NCI-H748 treated with DMSO at 0.1 percent for 48 hours (cell line): Measurements from ENCODE around the gene IL1RAP.
"Not testable (repeated sequence)": the region's sequence is repeated elsewhere in the genome, so short reads cannot be mapped to it uniquely, and the experiment has no call there.

Experiments used
- DNase-seq: peaks from one replicate; lab custom pipeline; 2025; lab: John Stamatoyannopoulos, UW

The IL1RAP gene

GRCh38 chr3:190512666-190513065 lies 1.2 kb upstream of the IL1RAP start:
- no peak for DNase-seq

DNA sequence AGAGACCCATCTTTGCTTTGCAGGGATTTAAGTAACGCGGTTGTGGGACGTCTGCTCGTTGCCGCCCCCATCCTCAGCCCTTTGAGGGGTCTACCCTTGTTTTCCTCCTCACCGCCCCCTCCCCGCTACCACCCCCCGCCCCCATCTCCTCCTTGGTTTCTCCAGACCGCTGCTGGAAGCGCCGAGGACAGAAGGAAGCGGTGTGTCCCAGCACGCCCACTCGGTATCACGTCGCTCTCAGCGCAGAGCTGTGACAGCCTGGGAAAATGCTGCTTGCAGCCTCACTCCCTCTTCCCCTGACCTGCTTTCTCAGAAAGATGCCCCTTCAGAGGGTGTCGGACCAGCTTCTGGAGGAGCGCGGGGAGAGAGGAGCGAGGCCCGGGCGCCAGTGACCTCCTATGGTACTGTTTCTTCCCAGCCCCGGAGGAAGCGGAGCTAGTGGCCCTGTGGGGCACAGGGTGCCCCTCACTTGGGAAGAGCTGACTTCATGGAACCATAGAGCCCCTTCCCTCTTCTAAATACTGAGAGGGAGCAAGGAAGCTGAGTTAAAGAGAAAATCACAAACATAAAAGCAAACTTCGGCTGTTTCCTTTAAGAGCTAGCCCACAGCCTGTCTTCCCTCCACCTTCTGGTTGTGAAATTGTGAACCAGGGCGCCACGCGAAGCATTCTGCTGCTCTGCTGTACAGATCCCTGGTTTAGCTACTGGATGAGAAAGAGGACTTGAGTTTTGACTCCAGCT lies 698 bp downstream of the IL1RAP start:
- DNase-seq, result no peak

DNA sequence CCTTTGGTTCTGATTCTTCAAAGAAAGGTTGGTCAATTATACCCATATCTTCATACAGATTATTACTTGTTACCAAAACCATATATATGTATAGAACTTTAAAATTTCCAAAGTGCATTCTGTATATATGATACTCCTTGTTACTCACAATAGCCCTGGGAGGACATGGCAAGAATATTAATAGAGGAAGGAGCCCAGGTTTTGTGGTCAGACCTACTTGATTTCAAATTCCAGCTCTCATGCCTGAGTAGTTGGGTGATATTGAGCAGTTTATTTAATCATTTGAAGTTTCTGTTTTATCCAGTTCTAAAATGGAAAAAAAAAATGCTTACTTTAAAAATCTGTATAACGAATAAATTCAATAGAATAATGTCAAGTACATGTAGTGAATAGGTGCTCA lies 2.5 kb downstream of the IL1RAP start:
- DNase-seq, result no peak

DNA sequence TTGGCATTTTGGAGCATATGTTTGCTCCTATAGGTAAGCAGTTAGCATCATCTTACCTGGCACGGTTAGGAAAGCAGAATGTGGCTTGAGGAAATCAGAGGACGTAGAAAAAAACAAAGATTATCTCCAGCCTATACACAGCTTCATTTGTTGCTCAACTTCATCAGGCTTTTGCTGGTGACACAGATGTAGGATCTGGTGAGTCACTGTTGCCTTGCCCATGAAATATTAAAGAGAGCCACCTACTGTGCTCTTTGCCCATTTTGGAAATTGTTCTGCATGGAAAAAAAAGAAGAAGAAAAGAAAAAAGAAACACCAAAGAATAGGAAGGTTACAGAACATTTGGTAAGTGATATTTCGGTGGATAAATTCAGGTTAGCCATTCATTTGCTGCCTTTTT lies 3.8 kb downstream of the IL1RAP start:
- no peak for DNase-seq

DNA sequence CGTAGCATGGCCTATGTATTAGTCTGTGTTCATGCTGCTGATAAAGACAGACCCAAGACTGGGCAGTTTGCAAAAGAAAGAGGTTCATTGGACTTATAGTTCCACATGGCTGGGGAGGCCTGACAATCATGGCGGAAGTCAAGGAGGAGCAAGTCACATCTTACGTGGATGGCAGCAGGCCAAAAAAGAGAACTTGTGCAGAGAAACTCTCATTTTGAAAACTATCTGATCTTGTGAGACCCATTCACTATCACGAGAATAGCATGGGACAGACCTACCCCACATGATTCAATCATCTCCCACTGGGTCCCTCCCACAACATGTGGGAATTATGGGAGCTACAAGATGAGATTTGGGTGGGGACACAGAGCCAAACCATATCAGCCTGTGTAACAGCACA lies 4.6 kb downstream of the IL1RAP start:
- DNase-seq, result not testable (repeated sequence)

- no peak for DNase-seq
Measured at GRCh38 chr3:190519886-190520285, 6.0 kb downstream of the IL1RAP start.

- DNase-seq, result no peak
Measured at GRCh38 chr3:190521998-190522397, 8.1 kb downstream of the IL1RAP start.

DNA sequence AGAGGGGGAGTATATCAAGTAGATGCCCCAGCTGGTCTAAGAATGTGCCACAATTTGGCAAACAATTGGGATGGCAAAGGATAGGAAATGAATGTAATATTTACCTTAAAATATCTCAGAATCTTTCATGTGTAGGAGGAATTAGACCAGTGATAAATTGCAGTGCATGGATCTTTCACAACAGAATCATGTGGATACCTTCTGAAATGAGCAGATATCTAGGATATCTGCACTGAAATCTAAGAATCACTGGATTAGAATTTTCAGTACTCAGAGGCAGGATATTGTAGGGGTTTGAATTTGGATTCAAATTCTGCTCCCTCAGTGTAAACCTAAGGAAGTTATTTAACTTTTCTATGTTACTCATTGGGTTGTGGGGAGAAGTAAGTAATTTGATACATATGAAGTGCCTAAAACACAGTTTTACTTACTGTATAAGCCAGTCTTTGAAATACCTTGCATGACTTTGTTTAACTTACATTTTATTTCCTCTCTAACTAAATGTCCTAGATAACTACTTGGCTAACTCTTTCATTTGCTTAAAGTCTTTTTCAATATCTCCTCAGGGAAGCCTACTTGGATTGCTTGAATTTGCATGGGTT lies 8.8 kb downstream of the IL1RAP start:
- DNase-seq, result no peak

DNA sequence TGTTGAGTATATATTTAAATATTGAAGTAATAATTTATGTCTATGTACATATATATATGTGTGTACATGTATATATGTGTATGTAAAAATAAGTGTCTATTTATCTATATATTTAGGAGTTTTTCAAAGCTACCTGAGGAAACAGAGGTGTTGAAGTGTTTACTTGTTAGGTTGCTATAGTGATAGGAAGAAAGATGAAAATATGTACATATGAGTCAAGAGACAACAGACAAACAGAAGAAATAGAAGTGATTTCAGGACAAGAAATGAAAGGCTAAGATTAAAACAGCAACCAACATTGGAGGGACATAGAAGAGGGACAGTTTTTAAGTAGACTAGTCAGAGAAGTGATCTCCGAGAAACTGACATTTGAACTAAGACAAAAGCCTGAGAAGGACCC lies 11.1 kb downstream of the IL1RAP start:
- DNase-seq, result no peak

GRCh38 chr3:190525634-190526033 lies 11.7 kb downstream of the IL1RAP start:
- no peak for DNase-seq

DNA sequence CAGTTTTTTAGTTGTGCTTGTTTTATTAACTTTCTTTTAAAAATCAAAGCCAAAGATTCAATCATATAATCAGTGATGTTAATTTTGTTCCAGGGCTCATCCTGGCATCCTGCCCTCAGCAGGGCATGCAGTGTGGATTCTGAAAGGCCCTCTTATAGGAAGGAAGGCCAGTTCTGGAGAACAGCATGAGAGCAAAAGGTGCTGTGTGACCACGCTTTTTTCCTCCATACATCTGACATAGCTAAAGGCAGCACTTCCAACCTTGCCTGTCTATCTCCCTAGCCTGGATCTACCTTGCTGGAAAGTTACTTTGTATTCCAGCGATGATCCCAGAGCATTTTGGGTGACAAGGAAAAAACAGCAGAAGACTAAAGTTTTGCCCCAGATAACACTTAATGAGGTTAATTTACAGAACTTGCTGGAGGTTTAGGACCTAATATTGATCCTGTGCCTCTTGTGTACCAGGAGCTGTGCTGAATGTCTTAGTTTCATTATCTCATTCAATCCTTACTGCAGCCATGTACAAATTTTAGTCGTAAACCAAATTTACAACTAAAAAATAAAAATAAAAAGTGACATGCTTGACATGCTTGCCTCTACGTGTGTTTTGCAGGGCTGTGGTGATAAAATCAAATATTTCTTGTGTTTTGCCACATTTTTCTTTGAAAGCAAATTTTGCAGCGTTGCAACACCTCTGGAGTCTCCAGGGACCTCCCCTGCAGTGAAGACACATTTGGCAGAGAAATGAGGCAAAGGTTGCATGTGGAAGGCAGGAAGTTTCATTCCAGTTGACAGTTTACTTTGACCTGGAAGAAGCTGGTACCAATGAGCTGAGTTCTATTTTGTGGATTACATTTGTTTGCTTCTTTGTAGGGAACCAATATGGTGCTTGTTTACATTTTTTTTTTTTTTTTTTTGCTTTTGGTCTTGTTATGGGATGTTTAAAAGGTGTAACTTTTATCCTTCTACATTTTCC lies 13.2 kb downstream of the IL1RAP start:
- DNase-seq, result no peak

DNA sequence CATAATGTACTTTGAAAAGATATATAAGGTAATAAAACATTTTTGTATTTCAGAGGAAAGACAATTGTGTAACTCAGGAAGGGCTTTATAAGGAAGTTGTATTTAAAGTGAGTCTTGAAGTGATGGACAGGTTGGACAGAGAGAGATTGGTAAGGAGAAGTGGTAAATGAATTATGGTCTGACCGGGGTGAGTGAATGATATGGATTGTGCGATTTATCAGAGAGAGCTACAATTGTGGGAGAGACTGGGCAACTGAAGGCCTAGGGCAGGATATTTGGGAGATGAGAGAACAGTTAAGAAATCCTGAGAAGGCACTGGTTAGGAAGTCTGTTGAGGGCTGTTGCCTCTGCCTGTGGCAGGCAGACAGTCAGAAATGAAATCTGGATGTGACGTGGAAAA lies 14.8 kb downstream of the IL1RAP start:
- no peak for DNase-seq

GRCh38 chr3:190531406-190531805 lies 17.5 kb downstream of the IL1RAP start:
- no peak for DNase-seq

GRCh38 chr3:190532731-190533203 lies 18.9 kb downstream of the IL1RAP start:
- DNase-seq, result no peak

GRCh38 chr3:190533511-190534281 lies 19.8 kb downstream of the IL1RAP start:
- DNase-seq, result no peak

GRCh38 chr3:190534386-190534785 lies 20.5 kb downstream of the IL1RAP start:
- no peak for DNase-seq

DNA sequence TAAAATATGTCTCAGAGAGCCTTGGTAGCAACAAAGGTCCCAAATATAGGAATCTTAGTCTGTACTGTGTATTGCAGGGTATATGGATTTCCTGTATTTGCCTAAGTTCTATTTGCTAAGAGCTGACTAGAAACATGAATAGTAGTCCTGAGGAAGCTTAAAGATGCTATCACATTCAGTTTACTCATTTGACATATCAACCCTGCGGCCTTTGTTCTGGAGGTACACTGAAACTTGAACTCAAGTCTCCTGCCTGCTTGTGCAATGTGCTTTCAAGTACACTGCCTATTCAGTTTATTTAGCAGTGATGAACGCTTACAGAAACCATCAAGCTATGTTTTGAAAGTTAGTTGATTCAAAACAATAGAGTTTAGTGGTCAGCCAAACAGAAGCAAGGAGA lies 21.1 kb downstream of the IL1RAP start:
- no peak for DNase-seq

DNA sequence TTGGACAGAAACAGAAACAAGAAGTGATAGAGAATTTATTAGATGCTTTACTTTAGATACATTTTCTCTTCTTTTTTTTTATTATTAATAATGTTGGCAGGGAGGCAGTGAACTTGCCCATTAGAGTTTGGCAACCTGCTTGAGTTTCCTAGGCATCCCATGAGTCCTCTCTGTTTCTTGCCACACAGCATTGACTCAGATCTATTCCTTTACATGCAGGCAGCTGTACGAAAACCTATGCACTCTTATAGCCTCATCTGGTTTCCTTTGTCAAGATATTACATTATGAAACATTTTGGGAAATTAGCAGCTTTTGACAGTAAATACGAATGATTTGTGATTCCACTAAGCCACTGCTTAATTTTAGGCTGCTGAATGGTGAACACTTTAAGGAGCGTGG lies 23.3 kb downstream of the IL1RAP start:
- no peak for DNase-seq

GRCh38 chr3:190538288-190538687 lies 24.4 kb downstream of the IL1RAP start:
- no peak for DNase-seq

DNA sequence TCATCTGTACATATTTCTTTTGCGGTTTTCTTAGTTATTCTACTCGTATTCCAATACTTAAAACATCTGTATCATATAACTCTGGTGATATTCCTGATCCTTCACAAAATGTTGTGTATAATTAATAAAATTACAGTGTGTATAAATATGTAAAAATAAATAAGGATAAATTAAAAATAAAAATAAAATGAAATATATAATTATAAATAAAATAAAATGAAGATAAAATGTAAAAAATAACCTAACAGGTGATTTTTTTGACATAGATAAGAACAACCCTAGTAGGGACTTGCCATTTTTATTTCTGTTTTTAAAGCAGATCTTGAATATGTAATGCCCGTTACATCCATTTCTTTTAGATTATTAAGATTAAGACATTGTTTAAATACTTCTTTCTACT lies 25.6 kb downstream of the IL1RAP start:
- DNase-seq, result no peak

- DNase-seq, result no peak
Measured at GRCh38 chr3:190541008-190541407, 27.1 kb downstream of the IL1RAP start.

- no peak for DNase-seq
Measured at GRCh38 chr3:190541560-190541959, 27.7 kb downstream of the IL1RAP start.
